ENCODE data around the gene DGKB.

GRCh38 chr7:14233868-14234369 is 668.6 kb downstream of the DGKB start:
- no peak for TF ChIP-seq CTBP1 (IDR thresholded peaks at IDR 0.05; ENCODE audit: borderline replicate concordance)
- no peak for TF ChIP-seq BHLHE40 (IDR thresholded peaks at IDR 0.05; ENCODE audit: borderline replicate concordance)
- TF ChIP-seq NFRKB (IDR thresholded peaks at IDR 0.05), result no peak
- TF ChIP-seq FOXA1 (IDR thresholded peaks at IDR 0.05), result no peak
- TF ChIP-seq SUZ12 (IDR thresholded peaks at IDR 0.05), result no peak
- TF ChIP-seq SP1 (IDR thresholded peaks at IDR 0.05), result no peak
- TF ChIP-seq PKNOX1 (IDR thresholded peaks at IDR 0.05), result no peak

All from HEK293T (cell line).